ENCODE measurements around the gene UNC13A. TPM values are rescaled to one million over a fixed set of nuclear protein-coding genes. Genes with fewer than 3 reads are reported as not detected.
A peak's percentile ranks its signal among the peaks of the same experiment; 100 is the strongest.

Gene UNC13A
- total and polyA plus RNA-seq, 2 of the 8 experiments (the other 6 are each of a cell fraction or from before 2014, with no cell fraction given) = 13.1 to 47.6 TPM

DNA sequence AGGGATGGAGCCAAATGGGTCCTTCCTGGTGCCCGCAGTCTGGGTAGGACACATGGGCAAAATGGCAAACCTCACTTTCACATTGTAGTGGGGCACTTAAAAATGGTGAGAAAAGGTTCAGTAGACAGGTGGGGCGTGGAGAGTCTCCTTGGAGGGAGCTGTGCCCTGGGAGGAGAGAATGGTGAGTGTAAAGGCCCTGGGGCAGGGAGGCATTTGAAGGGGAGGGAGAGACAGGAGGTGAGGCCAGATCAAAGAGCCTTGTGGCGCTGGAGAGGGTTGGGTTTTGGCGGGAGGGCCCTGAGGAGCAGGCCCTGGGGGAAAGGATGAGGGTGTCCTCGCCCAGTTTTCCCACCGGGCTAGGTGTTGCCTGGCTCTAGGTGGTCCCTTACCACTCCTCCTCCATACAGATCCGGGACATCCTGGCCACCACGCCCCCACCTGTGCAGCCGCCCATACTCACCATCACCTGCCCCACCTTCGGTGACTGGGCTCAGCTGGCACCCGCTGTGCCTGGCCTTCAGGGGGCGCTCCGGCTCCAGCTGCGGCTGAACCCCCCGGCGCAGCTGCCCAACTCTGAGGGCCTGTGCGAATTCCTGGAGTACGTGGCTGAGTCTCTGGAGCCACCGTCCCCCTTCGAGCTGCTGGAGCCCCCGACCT is 37.4 kb upstream of the UNC13A start (continued):
- TF ChIP-seq, protein P1, sequence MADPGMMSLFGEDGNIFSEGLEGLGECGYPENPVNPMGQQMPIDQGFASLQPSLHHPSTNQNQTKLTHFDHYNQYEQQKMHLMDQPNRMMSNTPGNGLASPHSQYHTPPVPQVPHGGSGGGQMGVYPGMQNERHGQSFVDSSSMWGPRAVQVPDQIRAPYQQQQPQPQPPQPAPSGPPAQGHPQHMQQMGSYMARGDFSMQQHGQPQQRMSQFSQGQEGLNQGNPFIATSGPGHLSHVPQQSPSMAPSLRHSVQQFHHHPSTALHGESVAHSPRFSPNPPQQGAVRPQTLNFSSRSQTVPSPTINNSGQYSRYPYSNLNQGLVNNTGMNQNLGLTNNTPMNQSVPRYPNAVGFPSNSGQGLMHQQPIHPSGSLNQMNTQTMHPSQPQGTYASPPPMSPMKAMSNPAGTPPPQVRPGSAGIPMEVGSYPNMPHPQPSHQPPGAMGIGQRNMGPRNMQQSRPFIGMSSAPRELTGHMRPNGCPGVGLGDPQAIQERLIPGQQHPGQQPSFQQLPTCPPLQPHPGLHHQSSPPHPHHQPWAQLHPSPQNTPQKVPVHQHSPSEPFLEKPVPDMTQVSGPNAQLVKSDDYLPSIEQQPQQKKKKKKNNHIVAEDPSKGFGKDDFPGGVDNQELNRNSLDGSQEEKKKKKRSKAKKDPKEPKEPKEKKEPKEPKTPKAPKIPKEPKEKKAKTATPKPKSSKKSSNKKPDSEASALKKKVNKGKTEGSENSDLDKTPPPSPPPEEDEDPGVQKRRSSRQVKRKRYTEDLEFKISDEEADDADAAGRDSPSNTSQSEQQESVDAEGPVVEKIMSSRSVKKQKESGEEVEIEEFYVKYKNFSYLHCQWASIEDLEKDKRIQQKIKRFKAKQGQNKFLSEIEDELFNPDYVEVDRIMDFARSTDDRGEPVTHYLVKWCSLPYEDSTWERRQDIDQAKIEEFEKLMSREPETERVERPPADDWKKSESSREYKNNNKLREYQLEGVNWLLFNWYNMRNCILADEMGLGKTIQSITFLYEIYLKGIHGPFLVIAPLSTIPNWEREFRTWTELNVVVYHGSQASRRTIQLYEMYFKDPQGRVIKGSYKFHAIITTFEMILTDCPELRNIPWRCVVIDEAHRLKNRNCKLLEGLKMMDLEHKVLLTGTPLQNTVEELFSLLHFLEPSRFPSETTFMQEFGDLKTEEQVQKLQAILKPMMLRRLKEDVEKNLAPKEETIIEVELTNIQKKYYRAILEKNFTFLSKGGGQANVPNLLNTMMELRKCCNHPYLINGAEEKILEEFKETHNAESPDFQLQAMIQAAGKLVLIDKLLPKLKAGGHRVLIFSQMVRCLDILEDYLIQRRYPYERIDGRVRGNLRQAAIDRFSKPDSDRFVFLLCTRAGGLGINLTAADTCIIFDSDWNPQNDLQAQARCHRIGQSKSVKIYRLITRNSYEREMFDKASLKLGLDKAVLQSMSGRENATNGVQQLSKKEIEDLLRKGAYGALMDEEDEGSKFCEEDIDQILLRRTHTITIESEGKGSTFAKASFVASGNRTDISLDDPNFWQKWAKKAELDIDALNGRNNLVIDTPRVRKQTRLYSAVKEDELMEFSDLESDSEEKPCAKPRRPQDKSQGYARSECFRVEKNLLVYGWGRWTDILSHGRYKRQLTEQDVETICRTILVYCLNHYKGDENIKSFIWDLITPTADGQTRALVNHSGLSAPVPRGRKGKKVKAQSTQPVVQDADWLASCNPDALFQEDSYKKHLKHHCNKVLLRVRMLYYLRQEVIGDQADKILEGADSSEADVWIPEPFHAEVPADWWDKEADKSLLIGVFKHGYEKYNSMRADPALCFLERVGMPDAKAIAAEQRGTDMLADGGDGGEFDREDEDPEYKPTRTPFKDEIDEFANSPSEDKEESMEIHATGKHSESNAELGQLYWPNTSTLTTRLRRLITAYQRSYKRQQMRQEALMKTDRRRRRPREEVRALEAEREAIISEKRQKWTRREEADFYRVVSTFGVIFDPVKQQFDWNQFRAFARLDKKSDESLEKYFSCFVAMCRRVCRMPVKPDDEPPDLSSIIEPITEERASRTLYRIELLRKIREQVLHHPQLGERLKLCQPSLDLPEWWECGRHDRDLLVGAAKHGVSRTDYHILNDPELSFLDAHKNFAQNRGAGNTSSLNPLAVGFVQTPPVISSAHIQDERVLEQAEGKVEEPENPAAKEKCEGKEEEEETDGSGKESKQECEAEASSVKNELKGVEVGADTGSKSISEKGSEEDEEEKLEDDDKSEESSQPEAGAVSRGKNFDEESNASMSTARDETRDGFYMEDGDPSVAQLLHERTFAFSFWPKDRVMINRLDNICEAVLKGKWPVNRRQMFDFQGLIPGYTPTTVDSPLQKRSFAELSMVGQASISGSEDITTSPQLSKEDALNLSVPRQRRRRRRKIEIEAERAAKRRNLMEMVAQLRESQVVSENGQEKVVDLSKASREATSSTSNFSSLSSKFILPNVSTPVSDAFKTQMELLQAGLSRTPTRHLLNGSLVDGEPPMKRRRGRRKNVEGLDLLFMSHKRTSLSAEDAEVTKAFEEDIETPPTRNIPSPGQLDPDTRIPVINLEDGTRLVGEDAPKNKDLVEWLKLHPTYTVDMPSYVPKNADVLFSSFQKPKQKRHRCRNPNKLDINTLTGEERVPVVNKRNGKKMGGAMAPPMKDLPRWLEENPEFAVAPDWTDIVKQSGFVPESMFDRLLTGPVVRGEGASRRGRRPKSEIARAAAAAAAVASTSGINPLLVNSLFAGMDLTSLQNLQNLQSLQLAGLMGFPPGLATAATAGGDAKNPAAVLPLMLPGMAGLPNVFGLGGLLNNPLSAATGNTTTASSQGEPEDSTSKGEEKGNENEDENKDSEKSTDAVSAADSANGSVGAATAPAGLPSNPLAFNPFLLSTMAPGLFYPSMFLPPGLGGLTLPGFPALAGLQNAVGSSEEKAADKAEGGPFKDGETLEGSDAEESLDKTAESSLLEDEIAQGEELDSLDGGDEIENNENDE (IDR thresholded peaks at IDR 0.05; ENCODE audit: insufficient replicate concordance, low read length) = no peak
- no peak for TF ChIP-seq PHF8 (conservative IDR thresholded peaks at IDR 0.05; ENCODE audit: low read depth, low read length)
- no peak for TF ChIP-seq SP4 (IDR thresholded peaks at IDR 0.05; ENCODE audit: low read length)
- TF ChIP-seq, protein P2, sequence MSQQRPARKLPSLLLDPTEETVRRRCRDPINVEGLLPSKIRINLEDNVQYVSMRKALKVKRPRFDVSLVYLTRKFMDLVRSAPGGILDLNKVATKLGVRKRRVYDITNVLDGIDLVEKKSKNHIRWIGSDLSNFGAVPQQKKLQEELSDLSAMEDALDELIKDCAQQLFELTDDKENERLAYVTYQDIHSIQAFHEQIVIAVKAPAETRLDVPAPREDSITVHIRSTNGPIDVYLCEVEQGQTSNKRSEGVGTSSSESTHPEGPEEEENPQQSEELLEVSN (IDR thresholded peaks at IDR 0.05) = peak; percentile 33; the same call in 1 of the 2 replicates
- TF ChIP-seq SP1 (IDR thresholded peaks at IDR 0.05; ENCODE audit: low read depth, low read length) = no peak
- TF ChIP-seq, protein P3, sequence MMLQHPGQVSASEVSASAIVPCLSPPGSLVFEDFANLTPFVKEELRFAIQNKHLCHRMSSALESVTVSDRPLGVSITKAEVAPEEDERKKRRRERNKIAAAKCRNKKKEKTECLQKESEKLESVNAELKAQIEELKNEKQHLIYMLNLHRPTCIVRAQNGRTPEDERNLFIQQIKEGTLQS (IDR thresholded peaks at IDR 0.05; ENCODE audit: insufficient read depth, low read depth, low read length) = no peak
- no peak for TF ChIP-seq CHD2 (IDR thresholded peaks at IDR 0.05; ENCODE audit: low read length)
- no peak for TF ChIP-seq HDAC2 (IDR thresholded peaks at IDR 0.05; ENCODE audit: borderline replicate concordance in 1 of 2, low read depth in 2 of 2, low read length in 2 of 2)
- no peak for TF ChIP-seq KDM1A (IDR thresholded peaks at IDR 0.05; ENCODE audit: borderline replicate concordance, low read length)
- no peak for TF ChIP-seq POLR2A (IDR thresholded peaks at IDR 0.05; ENCODE audit: control extremely low read depth in 1 of 2, low read depth in 2 of 2, low read length in 2 of 2)
